Liver (tissue), 3 donors: ENCODE results near the gene RASIP1.

Experiments
- CTCF ChIP-seq: fragments of 150-350 bp; IDR thresholded peaks from 2 replicates; pipeline ENCODE4 v1.5.1; 2017; ENCODE audit warnings: improper control_type of control experiment, low read depth, low read length; ENCODE audit not compliant: missing input control
- GABPA ChIP-seq, 2 donors: IDR thresholded peaks in 1 of 2; conservative IDR thresholded peaks in 1 of 2; 2 replicates each; pipeline ENCODE4 v1.6.1; 2016; ENCODE audit warnings: antibody characterized with exemption in 2 of 2, mild to moderate bottlenecking in 1 of 2, moderate library complexity in 1 of 2
- TAF1 ChIP-seq: conservative IDR thresholded peaks from 2 replicates; pipeline ENCODE4 v1.6.1; 2016; ENCODE audit warnings: antibody characterized with exemption, mild to moderate bottlenecking
- donor health status: healthy.
- donor health status: healthy.

- TF ChIP-seq GABPA (IDR thresholded peaks at IDR 0.05 in 1 of 2, conservative IDR thresholded peaks at IDR 0.05 in 1 of 2) = no peak
- TF ChIP-seq CTCF = no peak
- no peak for TF ChIP-seq TAF1
These were observed 63.5 kb downstream of the RASIP1 start for GRCh38 chr19:48676887-48677286.
